ENCODE results near the gene CCSER1.

DNA sequence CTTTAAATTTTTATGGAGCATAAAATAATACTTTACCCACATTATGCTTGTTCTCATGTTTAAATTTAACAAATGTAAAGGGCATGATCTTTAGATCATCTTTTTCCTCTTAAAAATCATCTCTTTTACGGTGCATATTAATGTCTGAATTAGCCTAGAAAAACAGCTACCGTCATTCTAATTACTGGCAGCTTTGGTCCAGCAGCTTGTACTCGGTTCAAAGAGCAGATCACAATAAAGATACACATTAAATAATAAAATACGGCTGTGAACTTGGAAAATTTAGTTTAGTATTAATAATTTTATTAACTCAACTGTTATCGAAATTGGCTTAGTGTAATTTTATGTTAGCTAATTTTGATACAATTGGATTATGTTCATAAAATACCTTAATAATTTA lies 19.1 kb downstream of the CCSER1 start:
- TF ChIP-seq, protein P1, sequence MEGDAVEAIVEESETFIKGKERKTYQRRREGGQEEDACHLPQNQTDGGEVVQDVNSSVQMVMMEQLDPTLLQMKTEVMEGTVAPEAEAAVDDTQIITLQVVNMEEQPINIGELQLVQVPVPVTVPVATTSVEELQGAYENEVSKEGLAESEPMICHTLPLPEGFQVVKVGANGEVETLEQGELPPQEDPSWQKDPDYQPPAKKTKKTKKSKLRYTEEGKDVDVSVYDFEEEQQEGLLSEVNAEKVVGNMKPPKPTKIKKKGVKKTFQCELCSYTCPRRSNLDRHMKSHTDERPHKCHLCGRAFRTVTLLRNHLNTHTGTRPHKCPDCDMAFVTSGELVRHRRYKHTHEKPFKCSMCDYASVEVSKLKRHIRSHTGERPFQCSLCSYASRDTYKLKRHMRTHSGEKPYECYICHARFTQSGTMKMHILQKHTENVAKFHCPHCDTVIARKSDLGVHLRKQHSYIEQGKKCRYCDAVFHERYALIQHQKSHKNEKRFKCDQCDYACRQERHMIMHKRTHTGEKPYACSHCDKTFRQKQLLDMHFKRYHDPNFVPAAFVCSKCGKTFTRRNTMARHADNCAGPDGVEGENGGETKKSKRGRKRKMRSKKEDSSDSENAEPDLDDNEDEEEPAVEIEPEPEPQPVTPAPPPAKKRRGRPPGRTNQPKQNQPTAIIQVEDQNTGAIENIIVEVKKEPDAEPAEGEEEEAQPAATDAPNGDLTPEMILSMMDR (IDR thresholded peaks at IDR 0.05) = no peak
- no peak for TF ChIP-seq EZH2 (IDR thresholded peaks at IDR 0.05; ENCODE audit: borderline replicate concordance, insufficient read depth, low read depth, low read length, poor library complexity, severe bottlenecking)

All from B cell (primary cell).